GM19455 (cell line): ENCODE results near the gene NAB1.

Experiments used
- ATAC-seq: cut with Tn5 transposase; IDR thresholded peaks from one replicate; pipeline ENCODE4 v1.9.1; 2021; ENCODE audit not compliant: unreplicated experiment

NAB1 gene

GRCh38 chr2:190668892-190669291 is 20.0 kb downstream of the NAB1 start:
- ATAC-seq = no peak

DNA sequence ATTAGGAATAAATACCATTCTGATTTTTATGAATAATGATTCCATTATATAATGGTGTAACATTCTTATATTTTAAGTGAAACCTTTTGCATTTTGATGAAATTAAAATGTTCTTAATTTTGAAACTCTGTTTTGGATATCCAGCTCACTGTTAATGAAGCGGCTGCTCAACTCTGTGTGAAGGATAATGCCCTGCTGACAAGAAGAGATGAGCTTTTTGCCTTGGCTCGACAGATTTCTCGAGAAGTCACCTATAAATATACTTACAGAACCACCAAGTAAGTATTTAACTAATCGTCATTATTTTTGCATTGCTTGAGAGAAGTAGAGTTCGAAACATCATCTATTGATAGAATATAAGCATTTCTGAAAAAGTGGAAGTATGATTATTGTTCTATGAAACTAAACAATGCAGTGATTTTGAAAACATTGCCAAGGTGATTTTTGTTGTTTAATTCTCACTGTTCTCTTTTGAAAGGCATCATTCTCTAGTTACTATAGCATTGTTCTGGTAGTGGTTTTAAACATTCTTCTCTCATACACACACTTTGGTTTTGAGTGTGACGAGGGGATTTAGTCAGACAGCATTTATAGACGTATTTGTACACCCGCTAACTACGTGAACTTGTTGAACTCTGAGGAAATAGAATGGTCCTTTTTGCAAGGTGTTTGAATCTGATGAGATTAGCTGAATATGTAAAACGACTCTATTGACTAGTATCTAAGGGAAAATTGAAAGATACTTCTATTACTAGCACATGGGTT is 21.5 kb downstream of the NAB1 start:
- ATAC-seq = no peak

DNA sequence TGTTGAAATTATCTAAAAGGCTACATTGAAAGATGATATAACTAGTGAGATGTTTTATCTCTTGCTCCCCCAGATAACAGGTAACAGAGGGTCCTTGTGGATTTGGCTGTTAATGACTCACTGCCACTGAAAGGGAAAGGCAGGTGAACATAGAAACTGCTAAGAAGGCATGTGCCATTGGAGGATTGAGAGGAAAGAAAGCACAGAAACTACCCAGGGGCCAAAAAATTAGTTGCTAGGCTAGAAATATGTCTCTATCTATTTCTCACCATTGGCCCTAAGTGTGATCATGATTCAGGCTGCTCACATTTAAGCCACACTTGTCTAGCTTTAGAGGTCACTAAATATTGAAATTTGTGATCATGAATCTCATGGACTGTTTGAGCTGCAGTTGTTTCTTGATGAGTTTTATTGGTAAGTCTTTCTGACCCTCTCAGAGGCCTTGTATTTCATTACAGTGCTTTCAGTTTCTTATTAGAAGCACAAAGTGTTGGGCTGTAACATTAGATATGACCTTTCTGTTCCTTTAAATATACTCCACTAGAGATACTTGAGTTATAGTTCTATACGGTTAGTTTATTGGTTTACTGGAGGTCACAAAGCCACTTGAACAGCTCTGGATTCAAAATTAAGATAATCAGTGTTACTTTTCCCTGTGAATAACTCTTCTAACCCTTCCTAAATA is 26.2 kb downstream of the NAB1 start:
- ATAC-seq = peak; percentile 43

- no peak for ATAC-seq
Measured at GRCh38 chr2:190677255-190677654, 28.4 kb downstream of the NAB1 start.

GRCh38 chr2:190678444-190679162 is 29.7 kb downstream of the NAB1 start:
- ATAC-seq = peak; percentile 70

DNA sequence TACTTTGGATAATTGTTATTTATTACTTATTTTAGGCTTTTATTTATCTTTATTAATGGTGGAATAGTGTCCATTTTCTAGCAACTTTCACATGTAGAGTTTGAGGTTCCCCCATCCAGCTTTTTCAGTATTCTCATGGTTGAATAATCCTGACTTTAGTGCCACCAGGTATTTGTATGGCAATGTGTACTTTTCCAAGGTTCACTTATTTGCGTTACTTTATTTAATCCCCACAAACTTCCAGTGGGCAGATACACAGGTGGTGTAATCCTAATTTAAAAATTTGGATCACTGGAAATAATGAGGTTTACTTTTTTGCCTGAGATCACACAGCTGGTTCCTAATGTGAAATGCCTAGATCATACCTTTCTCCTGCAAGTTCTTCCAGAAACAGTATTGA is 30.5 kb downstream of the NAB1 start:
- no peak for ATAC-seq

DNA sequence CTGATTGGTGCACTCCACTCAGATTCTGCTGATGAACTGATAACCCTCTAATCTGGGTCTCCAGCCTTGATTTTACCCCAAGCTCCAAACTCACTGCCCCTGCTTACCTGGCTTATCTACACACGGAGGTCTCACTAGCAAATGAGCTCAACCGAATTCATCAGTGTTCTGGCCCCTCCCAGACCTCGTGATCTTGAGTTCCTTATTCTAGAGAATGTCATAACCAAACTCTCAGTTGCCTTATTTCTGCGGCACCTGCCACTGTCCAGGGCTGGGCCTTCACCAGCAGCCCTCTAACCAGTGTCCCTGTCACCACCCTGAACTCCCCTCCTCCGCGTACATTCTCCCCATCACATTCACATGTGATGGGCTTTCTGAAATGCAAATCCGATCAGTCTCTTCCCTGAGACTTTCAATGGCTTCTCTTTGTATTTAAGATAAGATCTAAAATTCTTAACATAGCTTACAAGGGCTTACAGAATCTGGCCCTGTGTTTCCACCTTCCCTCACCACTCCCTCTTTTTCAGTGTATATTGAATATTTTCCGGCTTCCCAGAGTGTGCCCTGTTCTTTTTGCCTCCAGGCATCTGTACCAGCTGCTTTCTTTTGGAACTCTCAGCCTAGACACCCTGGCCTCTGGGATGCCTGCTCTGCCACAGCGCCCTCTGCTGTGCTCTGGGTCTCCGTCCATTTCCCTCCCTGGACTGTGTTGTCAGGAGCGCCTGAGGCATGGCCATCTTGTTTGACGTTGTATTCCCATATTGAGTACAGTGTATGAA is 31.1 kb downstream of the NAB1 start:
- ATAC-seq = peak; percentile 54

DNA sequence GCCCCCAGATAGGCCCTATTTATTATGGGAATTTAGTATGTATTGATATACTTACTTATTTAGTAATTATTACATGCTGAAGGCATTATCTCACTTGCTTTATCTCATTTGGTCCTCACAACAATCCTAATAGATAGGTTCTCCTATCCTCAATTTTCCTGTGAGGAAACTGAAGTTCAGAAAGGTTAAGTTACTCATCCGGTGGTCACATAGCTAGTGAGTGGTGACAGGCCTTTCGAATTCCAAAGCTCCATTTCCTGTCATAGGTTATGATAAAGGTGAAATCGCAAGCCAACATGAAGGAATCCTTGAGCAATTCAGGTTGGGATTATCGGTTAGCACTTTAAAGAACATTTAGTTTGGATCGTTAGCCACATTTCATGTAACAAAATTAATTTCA is 33.3 kb downstream of the NAB1 start:
- no peak for ATAC-seq

DNA sequence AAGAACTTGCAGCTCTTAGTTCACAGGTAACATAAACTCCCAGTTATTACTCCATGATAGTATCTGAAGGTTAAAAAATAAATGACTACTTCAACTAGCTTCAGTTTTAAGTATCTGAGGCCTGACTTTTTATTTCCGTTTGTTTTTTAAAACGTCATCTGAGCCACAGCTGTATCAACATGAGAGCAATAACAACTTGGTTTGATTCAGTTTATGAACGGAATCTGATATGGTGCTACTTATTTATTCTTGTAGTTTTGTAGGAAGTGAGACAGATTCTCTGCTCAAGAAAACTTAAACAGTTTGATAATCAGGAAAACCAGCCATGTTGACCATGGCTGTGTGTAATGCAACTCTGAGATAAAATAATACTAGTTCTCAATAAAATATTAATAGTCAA is 34.9 kb downstream of the NAB1 start:
- ATAC-seq = no peak

DNA sequence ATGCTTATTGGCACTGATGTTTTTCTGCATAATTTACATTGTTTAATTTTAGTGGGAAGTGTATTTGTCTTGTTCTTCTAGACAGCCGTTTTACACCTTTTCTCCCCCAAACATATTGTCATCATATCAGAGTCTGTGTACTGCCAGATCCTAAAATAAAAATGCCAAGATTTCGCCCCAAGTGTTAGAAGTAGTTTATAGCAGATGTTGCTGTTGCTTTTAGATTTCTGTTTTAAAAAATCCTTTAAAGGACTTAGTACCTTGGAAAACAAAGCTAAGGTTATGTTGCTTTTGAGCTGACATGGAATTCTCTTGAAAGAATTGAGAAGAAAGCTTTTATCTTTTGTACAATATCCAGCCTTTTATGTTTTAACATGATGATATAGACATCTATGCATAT is 36.0 kb downstream of the NAB1 start:
- no peak for ATAC-seq

DNA sequence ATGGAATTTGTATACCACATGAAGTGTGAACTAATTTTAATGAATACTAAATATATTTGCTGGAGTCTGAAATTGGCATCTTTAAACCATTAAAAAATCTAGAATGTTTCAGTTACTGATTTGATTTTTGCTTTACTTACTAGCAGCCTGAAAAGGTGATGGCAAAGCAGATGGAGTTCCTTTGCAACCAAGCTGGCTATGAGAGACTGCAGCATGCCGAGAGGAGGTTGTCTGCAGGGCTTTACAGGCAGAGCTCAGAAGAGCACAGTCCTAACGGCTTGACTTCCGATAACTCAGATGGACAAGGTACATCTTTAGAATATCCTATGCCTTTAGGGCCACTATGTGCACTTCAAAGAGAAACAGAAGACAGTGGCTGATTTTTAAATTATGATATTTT is 36.5 kb downstream of the NAB1 start:
- ATAC-seq = no peak

DNA sequence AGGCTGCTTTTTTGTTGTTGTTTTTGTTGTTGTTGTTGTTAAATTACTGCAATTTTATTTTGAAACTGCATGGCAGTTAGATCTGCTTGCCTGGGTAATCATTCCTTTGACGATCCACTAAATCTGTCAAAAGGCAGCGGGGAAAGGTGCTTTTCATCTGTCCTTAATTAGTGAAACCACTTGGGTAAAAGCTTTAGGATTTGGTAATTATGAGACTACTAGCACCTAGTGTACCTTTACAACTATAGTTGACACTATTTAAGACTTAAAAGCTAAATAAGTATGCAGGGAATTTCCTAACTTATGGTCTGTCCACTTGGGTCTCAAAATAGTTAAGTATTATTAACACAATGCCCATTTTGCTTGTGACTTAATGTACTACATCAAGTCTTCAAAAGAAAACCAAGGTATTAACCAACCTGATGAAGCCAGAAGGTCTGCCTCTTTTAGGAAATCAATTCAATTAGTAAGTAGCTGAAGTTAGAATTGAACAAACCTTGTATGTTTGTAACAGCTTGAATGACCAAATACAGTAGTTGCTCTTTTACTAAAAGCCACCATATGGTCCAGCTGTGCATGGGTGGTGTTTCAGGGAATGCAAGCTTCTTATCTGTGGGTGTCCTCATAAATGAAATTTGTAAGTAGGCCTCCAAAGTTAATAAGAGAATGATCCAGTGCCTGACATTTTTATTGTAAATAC is 44.8 kb downstream of the NAB1 start:
- ATAC-seq = no peak

DNA sequence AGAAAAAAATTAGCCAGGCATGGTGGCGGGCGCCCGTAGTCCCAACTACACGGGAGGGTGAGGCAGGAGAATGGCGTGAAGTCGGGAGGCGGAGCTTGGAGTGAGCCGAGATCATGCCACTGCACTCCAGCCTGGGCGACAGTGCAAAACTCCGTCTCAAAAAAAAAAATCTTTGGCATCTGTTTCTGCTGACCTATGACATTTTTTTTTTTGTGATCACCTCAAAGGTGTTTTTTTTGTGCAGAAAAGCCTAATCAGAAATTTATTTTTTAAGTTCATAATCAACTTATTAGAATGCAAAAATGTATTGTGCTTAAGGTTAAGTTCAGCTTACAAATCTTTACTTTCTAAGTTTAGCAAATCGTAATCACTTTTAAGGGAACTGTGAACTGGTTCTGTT is 45.6 kb downstream of the NAB1 start:
- ATAC-seq = no peak

GRCh38 chr2:190695739-190696138 is 46.9 kb downstream of the NAB1 start:
- no peak for ATAC-seq

- no peak for ATAC-seq
Measured at GRCh38 chr2:190696792-190697398, 48.0 kb downstream of the NAB1 start.

DNA sequence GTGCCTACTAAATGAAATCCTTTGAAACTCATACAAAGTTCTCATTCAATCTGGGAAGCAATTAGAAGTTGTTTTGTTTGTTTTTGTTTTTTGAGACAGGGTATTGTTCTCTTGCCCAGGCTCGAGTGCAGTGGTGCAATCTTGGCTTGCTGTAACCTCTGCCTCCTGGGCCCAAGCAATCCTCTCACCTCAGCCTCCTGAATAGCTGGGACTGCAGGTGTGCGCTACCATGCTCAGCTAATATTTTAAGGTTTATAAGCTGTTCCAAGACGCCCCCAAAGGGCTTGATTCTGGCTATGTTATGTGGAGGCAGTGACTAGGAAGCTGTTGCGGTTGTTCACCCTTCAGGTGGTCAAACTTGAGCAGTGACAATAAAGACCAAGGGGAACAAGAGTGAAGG is 48.5 kb downstream of the NAB1 start:
- no peak for ATAC-seq

- ATAC-seq = no peak
Measured at GRCh38 chr2:190698895-190699294, 50.0 kb downstream of the NAB1 start.

DNA sequence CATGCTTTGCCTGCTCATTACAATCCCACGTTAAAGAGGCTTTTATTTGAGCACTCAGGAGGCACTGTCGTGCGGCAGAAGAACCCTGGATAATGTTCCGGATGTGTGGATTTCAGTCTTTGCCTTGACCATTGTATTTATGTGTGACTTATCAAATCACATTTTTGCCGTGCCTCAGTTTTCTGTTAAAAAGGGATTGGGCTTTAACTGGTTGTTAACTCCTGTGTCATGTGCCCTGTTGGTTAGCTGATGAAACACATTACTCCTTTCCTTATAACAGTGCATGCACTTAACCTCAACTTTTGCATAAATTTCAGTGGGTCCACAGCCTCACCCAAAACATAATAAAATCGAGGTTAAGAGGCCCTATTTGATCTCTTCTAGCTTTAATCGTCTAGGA is 52.7 kb downstream of the NAB1 start:
- ATAC-seq = no peak

GRCh38 chr2:190705280-190705679 is 56.4 kb downstream of the NAB1 start:
- no peak for ATAC-seq

GRCh38 chr2:190707726-190708125 is 58.8 kb downstream of the NAB1 start:
- no peak for ATAC-seq
